HG03175 (cell line): ENCODE data around the gene DCAF4L1.

Experiments
- ATAC-seq: cut with Tn5 transposase; IDR thresholded peaks from one replicate; pipeline ENCODE4 v1.9.1; 2021; ENCODE audit warnings: mild to moderate bottlenecking, moderate library complexity; ENCODE audit not compliant: unreplicated experiment

The DCAF4L1 gene

DNA sequence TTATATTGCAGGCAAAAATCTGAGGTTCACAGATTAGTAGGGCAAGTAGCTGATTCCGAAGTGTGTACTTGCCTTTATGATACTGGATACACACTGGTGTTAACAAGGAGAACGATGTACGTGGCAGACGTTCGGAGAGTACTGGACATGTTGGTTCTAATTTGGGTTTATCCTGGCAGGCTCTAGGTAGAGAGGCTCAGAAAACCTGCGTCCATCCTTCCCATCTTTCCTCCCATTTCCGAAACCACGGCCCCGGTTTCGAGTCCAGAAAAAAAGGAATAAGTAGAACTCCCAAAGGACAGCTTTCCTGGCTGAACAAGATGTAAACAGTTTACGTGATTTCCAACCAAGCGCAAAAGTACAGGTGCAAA lies 8.4 kb downstream of the DCAF4L1 start:
- peak; percentile 11 for ATAC-seq

DNA sequence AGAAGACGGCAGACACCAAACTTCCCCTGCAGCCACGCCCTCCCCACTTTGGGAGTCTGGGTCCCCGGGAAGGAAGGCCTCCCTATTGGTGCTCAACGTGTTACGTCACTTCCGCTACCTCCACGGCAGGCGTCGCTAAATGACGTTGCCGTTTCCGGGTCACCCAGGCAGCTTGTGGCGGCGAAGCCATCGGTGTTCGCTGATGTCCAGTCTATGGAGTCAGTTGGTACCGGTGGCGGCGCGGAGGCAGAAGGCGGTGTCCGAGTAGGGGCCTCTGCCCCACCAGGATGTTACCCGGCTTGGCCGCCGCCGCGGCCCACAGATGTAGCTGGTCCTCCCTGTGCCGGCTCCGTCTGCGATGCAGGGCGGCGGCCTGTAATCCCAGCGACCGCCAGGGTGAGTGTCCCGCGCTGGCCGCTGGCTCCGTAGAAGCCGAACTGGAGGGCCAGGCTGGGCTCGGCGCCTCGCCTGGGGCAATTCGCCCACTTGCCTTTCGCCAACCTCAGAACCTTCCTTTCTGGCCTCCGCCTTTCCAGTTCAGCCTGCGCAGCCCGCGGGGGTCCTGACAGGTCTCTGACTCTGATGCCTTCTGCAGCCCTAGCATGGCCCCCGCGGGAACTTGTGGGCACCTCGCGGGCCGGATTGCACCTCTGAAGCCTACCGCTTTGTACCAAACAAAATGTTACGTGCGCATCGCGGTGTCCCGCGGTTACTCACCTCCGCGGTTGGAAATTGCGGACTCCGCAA lies 9.0 kb downstream of the DCAF4L1 start, which contains the start of gene SLC30A9:
Gene SLC30A9 (plus strand): TSS at position 166 of the 747 bp plus-strand sequence. CDS start 122 bp downstream, at position 288.
- peak; percentile 99 for ATAC-seq

DNA sequence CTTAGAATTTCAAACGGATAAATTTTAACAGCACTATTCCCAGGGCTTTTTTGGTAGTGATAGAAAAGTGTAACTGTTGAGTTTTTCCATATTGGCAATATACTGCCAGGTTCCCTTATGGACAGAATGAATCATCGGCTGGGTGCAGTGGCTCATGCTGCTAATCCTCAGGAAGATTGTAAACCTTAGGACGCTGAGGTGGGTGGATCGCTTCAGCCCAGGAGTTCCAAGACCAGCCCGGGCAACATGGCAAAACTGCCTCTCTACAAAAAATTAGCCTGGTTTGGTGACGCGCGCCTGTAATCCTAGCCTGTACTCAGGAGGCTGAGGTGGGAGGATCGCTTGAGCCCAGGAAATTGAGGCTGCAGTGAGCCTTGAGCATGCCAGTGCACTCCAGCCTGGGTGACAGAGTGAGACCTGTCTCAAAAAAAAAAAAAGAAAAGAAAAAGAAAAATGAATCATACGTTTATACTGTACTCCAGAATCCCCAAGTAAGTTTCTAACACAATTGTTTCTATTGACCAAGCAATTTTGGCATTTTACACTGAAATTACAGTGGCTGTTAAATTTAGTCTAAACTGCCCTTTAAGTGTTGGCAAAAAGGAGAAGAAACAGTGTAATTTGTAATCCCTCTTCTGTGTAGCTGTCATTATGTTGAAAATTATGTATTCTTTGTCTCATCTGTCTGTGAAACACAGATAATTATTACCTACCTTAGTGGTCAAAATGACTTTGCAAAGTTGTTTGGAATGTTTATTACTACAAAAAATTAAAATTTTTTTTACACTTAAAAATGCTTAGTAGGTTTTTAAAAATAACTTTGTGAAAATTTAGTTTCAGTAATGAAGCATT lies 10.6 kb downstream of the DCAF4L1 start:
- ATAC-seq = no peak

DNA sequence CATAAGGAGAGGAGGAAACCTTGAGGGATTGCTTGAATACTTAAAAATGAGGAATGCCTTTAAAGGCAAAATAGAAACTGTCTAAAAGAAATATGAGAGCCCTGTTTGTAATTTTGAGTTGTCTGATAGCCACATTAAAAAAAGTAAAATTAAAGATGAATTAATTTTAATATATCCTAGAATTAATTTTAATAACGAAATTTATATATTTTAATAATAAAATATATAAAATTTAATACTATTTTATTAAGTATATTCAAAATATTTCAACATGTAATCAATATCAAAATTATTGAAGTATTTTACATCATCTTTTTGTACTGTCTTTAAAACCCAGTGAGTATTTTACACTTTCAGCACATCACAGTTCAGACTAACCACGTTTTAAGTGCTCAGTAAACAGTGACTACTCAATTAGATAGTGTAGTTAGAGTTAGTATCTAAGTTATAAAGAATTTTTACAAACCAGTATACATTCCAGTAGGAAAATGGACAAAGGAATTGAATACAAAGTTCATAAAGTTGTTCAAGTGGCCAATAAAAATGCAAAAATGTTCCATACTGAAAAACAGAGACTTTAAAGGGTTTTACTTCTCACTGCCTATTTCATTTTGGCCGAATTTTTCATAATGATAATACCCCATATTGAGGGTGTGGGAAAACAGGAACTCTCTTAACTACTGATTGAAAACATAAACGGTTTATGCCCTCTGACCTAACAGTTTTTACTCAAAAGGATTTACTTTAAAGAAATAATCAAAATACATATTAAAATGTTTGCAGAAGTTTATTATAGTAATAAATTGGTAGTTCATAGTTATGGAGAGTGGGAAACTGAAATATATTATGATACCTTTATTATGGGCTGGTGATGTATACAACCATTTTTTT lies 11.7 kb downstream of the DCAF4L1 start:
- ATAC-seq = no peak

DNA sequence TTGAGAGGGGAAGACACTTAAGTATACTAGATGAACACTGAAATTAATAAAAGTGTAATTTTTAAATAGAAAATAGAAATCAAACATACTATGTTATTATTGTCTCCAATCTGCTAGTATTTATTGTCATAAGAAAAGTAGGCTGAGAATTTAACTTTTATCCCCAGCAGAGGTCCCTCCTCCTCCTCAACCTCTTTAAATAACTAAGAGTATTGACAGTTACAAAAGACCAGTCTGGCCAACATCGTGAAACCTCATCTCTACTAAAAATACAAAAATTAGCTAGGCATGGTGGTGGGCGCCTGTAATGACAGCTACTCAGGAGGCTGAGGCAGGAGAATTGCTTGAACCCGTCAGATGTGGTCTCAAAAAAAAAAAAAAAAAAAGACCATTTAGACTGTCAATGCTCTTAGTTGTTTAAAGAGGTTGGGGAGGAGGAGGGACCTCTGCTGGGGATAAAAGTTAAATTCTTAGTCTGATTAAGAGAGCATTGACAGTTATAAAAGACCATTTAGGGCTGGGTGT lies 13.0 kb downstream of the DCAF4L1 start:
- no peak for ATAC-seq

DNA sequence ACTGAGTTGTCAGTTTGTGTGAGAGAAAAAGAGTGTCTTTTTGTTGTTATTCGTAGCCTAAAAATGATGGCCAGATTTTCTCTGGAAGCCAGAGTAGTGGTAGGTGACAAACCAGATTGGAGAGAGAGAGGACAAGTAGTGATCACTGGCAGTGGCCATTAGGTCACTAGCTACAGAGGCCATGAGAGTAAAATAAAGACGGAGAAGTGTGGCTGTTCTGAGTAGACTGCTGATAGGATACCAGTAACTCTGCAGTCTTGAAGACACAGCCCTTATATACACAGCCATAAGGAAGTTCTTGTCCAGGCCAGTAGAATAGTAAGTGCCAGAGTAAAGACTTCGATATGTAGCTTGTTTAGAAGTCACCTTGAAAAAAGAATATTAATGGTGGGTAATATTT lies 16.5 kb downstream of the DCAF4L1 start:
- no peak for ATAC-seq

DNA sequence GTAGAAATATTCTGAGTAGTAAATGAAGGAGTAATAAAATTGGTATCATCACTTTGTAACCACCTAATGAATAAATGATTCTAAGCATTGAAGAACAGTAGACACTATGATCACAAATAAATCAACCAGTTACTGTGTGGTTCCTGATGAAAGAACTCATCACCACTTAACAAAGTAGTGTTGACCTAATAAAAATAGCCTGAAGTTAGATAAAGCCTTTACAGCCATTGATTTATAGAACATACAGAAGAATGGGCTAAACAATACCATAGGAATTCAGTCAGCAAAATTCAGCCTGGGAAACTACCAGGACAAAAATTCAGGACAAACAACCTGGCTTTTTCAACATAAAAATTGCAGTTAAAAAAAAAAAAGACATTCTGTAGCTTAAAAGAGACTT lies 17.8 kb downstream of the DCAF4L1 start:
- no peak for ATAC-seq

DNA sequence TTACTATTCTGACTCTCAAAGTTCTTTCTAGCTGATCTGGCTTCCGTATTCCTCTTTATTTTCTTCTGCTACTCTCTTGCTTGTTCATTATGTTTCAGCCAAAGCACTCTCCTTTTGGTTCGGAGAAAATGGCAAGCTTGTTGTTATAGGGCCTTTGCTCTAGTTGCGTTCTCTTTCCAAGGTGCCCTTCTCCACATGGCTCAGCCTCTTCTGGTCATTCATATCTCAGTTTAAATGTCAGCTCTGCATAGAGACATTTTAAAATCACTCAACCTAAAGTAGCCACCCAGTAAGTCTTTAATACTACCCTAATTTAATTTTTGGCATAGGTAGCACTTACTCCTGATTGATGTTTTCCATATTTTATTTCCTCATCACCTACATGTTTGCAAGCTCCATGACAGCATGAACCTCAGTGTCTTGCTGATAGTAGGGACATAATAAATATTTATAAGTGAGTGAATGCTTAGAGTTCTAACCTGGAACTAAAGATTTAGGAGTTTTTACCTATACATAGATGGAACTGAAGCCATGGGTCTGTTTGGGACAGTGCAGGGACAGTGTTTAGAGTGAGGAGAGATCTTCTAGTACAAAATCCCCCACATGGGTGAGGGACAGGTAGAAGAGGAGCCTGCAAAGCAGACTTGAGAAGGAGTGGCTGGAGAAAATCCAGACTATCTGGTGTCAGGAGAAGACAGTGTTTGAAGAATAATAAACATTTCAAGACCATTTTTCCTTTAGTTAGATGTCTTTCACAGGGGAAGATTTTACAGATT lies 26.6 kb downstream of the DCAF4L1 start:
- ATAC-seq = no peak

DNA sequence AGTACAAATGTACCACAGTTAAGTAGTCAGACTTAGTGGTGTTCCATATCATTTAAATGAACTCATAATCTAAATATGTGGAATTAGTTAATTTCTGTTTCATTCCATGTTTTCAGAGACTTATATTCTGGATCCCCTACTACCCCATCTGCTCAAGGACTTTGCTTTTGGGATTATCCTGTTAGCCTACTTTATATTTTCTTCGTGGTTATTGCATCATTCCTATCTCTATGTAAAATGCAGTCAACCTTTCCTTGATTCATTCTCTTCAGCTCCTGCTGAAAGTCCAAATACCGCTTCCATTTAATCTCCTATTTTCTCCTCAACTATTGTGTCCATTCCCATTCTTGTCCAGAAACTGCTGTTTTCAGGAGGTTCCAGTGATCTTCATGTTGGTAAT lies 33.9 kb downstream of the DCAF4L1 start:
- ATAC-seq = no peak

DNA sequence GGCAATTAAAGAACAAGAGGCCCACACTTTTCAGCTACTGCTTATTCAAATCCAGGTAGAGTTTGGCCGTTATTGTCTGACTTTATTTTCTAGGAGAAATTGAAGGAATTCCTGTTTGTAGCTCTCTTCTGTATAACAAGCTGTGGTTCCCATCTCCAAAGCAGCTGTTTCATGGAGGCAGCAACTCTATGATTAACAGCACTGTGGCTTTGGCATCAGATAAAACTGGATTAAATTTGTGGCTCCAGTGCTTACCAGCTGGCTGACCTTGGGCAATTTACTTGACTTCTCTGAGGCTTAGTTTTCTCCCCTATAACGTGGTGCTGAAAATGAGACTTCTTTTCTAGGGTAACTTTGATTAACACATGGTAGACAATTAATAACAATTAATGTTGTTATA lies 36.9 kb downstream of the DCAF4L1 start:
- ATAC-seq = no peak
